HepG2 (cell line): ENCODE results near the gene GGA3. TPM values are rescaled to one million over a fixed set of nuclear protein-coding genes. Genes with fewer than 3 reads are reported as not detected.

Experiments
- EED ChIP-seq: sonication (generic); formaldehyde crosslinking; IDR thresholded peaks from 2 replicates; pipeline ENCODE4 v1.5.0; 2020; ENCODE audit warnings: mild to moderate bottlenecking, missing genetic modification reagents
- EHMT2 ChIP-seq: fragments of 200-600 bp; sonication (generic); IDR thresholded peaks from 2 replicates; pipeline ENCODE4 v1.7.0; 2017; ENCODE audit warnings: antibody characterized with exemption, low read depth, low read length, borderline replicate concordance
- FOXA1 ChIP-seq, 2 experiments: fragments of 450-650 bp in 1 of 2; sonication (generic) in 1 of 2; formaldehyde crosslinking in 1 of 2; IDR thresholded peaks; 2 replicates each; pipeline versions ENCODE4 v1.4.0 to v1.6.1; 2016 to 2020; ENCODE audit warnings: missing genetic modification reagents in 1 of 2
- FOXO1 ChIP-seq: sonication (generic); formaldehyde crosslinking; IDR thresholded peaks from 2 replicates; pipeline ENCODE4 v1.4.0; 2020; ENCODE audit warnings: missing genetic modification reagents
- GATAD2A ChIP-seq: IDR thresholded peaks from 2 replicates; pipeline ENCODE4 v1.6.1; 2016
- GPN1 ChIP-seq: sonication (generic); formaldehyde crosslinking; IDR thresholded peaks from 2 replicates; pipeline ENCODE4 v1.5.1; 2020; ENCODE audit warnings: missing genetic modification reagents, borderline replicate concordance
- JUND ChIP-seq: sonication (generic); formaldehyde crosslinking; IDR thresholded peaks from 2 replicates; pipeline ENCODE4 v1.8.0; 2022; ENCODE audit warnings: mild to moderate bottlenecking, missing genetic modification reagents
- KLF12 ChIP-seq: sonication (generic); formaldehyde crosslinking; IDR thresholded peaks from 2 replicates; pipeline ENCODE4 v1.4.0; 2020; ENCODE audit warnings: missing genetic modification reagents, borderline replicate concordance
- MAFK ChIP-seq, 2 experiments: IDR thresholded peaks in 1 of 2; conservative IDR thresholded peaks in 1 of 2; 2 replicates each; pipeline ENCODE4 v1.6.1; 2011; ENCODE audit warnings: improper control_type of control experiment in 2 of 2, low read length in 2 of 2
- MEF2D ChIP-seq: sonication (generic); formaldehyde crosslinking; IDR thresholded peaks from 2 replicates; pipeline ENCODE4 v1.5.1; 2020; ENCODE audit warnings: mild to moderate bottlenecking, missing genetic modification reagents
- RELA ChIP-seq: sonication (generic); formaldehyde crosslinking; IDR thresholded peaks from 2 replicates; pipeline ENCODE4 v1.4.0; 2020; ENCODE audit warnings: missing genetic modification reagents
- SMC3 ChIP-seq: IDR thresholded peaks from 2 replicates; pipeline ENCODE4 v1.6.1; 2011; ENCODE audit warnings: low read length, improper control_type of control experiment
- TBX2 ChIP-seq: sonication (generic); formaldehyde crosslinking; IDR thresholded peaks from 2 replicates; pipeline ENCODE4 v1.5.0; 2020; ENCODE audit warnings: missing genetic modification reagents, mild to moderate bottlenecking, borderline replicate concordance
- TFE3 ChIP-seq: IDR thresholded peaks from 2 replicates; pipeline ENCODE4 v1.6.1; 2016
- TGIF2 ChIP-seq: IDR thresholded peaks from 2 replicates; pipeline ENCODE4 v1.6.1; 2016; ENCODE audit warnings: control low read depth, missing compliant biosample characterization
- THAP11 ChIP-seq: IDR thresholded peaks from 2 replicates; pipeline ENCODE4 v1.6.1; 2016; ENCODE audit warnings: missing biosample characterization, missing genetic modification reagents
- TOE1 ChIP-seq: sonication (generic); formaldehyde crosslinking; IDR thresholded peaks from 2 replicates; pipeline ENCODE4 v1.4.0; 2020; ENCODE audit warnings: mild to moderate bottlenecking, missing genetic modification reagents
- TOPORS ChIP-seq: sonication (generic); formaldehyde crosslinking; IDR thresholded peaks from 2 replicates; pipeline ENCODE4 v1.8.0; 2023; ENCODE audit warnings: mild to moderate bottlenecking, missing genetic modification reagents
- ZMYM4 ChIP-seq: sonication (generic); formaldehyde crosslinking; IDR thresholded peaks from 2 replicates; pipeline ENCODE4 v1.8.1; 2023; ENCODE audit warnings: mild to moderate bottlenecking, missing genetic modification reagents
- ZNF703 ChIP-seq: sonication (generic); formaldehyde crosslinking; IDR thresholded peaks from 2 replicates; pipeline ENCODE4 v1.5.1; 2020; ENCODE audit warnings: missing genetic modification reagents, mild to moderate bottlenecking, moderate library complexity, borderline replicate concordance
- polyA plus RNA-seq, 8 experiments: library from polyadenylated mRNA; depleted of rRNA in 3 of 8; stranded (reverse) in 7 of 8; unstranded in 1 of 8; fragments of >200 nt; fragmentation: Illumina TruSeq in 4 of 8; extraction: Trizol in 4 of 8; gene quantifications; 2 replicates each; pipeline versions ENCODE4 v1.2.1 to v1.2.3, GENCODE V29; 2011 to 2016; ENCODE audit warnings: low read depth in 4 of 8, missing spikeins in 1 of 8, mixed read lengths in 1 of 8; ENCODE audit not compliant: insufficient read depth in 1 of 8
- total RNA-seq, 5 experiments: library from RNA; depleted of rRNA; stranded (reverse); fragments of >200 nt; fragmentation: Illumina TruSeq; extraction: Trizol; gene quantifications; 2 replicates each; pipeline ENCODE4 v1.2.3, GENCODE V29; 2016; ENCODE audit warnings: low read depth in 1 of 5
- TF ChIP-seq, protein P1 (sequence below): sonication (generic); formaldehyde crosslinking; conservative IDR thresholded peaks from 2 replicates; pipeline ENCODE4 v1.4.0; 2020; ENCODE audit warnings: mild to moderate bottlenecking, missing genetic modification reagents, moderate library complexity
- TF ChIP-seq, protein P2 (sequence below): IDR thresholded peaks from 2 replicates; pipeline ENCODE4 v1.6.1; 2012; ENCODE audit warnings: inconsistent platforms
- TF ChIP-seq, protein P3 (sequence below): IDR thresholded peaks from 2 replicates; pipeline ENCODE4 v1.6.1; 2016

Gene GGA3
- total and polyA plus RNA-seq, 2 of the 13 experiments (the other 11 are each of a cell fraction or from before 2014, with no cell fraction given) = 28.4 to 43.7 TPM

DNA sequence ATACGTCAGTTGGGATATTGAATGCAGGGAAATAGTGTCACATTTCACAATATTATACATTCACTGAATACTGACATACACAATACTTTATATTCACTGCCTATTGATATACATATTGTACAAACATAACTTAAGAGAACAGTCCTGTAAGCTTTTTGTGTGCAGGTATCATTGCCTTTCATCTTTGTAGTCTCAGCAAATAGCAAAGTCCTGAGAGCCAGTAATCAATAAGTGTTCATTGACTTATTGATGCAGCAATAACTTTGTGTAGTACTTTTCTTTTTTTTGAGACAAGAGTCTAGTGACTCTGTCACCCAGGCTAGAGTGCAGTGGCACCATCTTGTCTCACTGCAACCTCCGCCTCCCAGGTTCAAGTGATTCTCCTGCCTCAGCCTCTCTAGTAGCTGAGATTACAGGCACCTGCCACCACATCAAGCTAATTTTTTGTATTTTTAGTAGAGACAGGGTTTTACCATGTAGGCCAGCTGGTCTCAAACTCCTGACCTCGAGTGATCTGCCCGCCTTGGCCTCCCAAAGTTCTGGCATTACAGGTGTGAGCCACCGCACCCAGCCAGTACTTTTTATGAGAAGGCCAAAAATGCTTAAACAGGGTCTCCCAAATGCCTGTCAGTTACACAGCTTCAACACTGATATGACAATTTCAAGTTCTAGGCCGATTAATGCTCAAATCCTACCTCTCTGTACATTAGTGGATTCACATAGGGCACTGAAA is 61.4 kb downstream of the GGA3 start (continued):
- TF ChIP-seq, protein P1, sequence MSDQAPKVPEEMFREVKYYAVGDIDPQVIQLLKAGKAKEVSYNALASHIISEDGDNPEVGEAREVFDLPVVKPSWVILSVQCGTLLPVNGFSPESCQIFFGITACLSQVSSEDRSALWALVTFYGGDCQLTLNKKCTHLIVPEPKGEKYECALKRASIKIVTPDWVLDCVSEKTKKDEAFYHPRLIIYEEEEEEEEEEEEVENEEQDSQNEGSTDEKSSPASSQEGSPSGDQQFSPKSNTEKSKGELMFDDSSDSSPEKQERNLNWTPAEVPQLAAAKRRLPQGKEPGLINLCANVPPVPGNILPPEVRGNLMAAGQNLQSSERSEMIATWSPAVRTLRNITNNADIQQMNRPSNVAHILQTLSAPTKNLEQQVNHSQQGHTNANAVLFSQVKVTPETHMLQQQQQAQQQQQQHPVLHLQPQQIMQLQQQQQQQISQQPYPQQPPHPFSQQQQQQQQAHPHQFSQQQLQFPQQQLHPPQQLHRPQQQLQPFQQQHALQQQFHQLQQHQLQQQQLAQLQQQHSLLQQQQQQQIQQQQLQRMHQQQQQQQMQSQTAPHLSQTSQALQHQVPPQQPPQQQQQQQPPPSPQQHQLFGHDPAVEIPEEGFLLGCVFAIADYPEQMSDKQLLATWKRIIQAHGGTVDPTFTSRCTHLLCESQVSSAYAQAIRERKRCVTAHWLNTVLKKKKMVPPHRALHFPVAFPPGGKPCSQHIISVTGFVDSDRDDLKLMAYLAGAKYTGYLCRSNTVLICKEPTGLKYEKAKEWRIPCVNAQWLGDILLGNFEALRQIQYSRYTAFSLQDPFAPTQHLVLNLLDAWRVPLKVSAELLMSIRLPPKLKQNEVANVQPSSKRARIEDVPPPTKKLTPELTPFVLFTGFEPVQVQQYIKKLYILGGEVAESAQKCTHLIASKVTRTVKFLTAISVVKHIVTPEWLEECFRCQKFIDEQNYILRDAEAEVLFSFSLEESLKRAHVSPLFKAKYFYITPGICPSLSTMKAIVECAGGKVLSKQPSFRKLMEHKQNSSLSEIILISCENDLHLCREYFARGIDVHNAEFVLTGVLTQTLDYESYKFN (CRISPR knock-in tag) = peak; percentile 96
- no peak for TF ChIP-seq EHMT2
- TF ChIP-seq ZMYM4 (CRISPR knock-in tag) = peak; percentile 28; the same call in 1 of the 2 replicates
- TF ChIP-seq MAFK (conservative IDR thresholded peaks at IDR 0.05 in 1 of 2, IDR thresholded peaks at IDR 0.05 in 1 of 2; ENCODE audit: low read length in 2 of 2) = peak; percentile 37 to 53; a peak in 2 of 4 replicates
- TF ChIP-seq RELA (CRISPR knock-in tag) = no peak
- TF ChIP-seq FOXA1 (IDR thresholded peaks at IDR 0.05) = peak; percentile 43; the same call in 1 of the 2 replicates
- TF ChIP-seq FOXA1 (CRISPR knock-in tag; IDR thresholded peaks at IDR 0.05) = no peak
- TF ChIP-seq JUND (CRISPR knock-in tag) = no peak
- TF ChIP-seq KLF12 (CRISPR knock-in tag) = 0 out of 2 replicates have a peak, but pooled peaks have one; percentile 32
- TF ChIP-seq, protein P2, sequence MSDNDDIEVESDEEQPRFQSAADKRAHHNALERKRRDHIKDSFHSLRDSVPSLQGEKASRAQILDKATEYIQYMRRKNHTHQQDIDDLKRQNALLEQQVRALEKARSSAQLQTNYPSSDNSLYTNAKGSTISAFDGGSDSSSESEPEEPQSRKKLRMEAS = 0 out of 2 replicates have a peak, but pooled peaks have one; percentile 31
- TF ChIP-seq TGIF2 (CRISPR knock-in tag) = no peak
- TF ChIP-seq TBX2 (CRISPR knock-in tag) = peak; percentile 34; the same call in 1 of the 2 replicates
- TF ChIP-seq THAP11 (CRISPR knock-in tag) = peak; percentile 44; the same call in 1 of the 2 replicates
- no peak for TF ChIP-seq GPN1
- peak; percentile 98 for TF ChIP-seq GATAD2A (CRISPR knock-in tag)
- peak; percentile 50; the same call in 1 of the 2 replicates for TF ChIP-seq TOPORS (CRISPR knock-in tag)
- TF ChIP-seq, protein P3, sequence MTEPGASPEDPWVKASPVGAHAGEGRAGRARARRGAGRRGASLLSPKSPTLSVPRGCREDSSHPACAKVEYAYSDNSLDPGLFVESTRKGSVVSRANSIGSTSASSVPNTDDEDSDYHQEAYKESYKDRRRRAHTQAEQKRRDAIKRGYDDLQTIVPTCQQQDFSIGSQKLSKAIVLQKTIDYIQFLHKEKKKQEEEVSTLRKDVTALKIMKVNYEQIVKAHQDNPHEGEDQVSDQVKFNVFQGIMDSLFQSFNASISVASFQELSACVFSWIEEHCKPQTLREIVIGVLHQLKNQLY = 0 out of 2 replicates have a peak, but pooled peaks have one; percentile 53
- no peak for TF ChIP-seq TFE3 (CRISPR knock-in tag)
- TF ChIP-seq SMC3 = no peak
- TF ChIP-seq EED (CRISPR knock-in tag) = no peak
- no peak for TF ChIP-seq MEF2D
- TF ChIP-seq FOXO1 (CRISPR knock-in tag) = peak; percentile 25; the same call in 1 of the 2 replicates
- peak; percentile 57; the same call in 1 of the 2 replicates for TF ChIP-seq TOE1 (CRISPR knock-in tag)
- peak; percentile 71; the same call in 1 of the 2 replicates for TF ChIP-seq ZNF703 (CRISPR knock-in tag)
